Epithelial cell of esophagus (primary cell): Measurements from ENCODE around the gene TFE3.

Experiments used
- DNase-seq: peaks from one replicate; pipeline ENCODE4 v3.0.0; 2010; ENCODE audit warnings: low read depth
- H3K4me3 ChIP-seq: 2 replicates; pipeline ENCODE4 v1.5.1; 2011; ENCODE audit warnings: mild to moderate bottlenecking, low read length, control low read depth
- CTCF ChIP-seq: IDR thresholded peaks from 2 replicates; pipeline ENCODE4 v1.5.1; 2011; ENCODE audit warnings: low read depth, mild to moderate bottlenecking, low read length, control low read depth, inconsistent platforms; ENCODE audit not compliant: insufficient read depth; ENCODE audit errors: missing control alignments

The TFE3 gene

GRCh38 chrX:49060914-49061313, 17.8 kb upstream of the TFE3 start:
- no peak for DNase-seq
- TF ChIP-seq CTCF, result no peak
- no peak overlapping the region for H3K4me3 ChIP-seq

GRCh38 chrX:49059681-49060085, 16.5 kb upstream of the TFE3 start:
- DNase-seq, result peak; percentile 44
- TF ChIP-seq CTCF, result no peak
- peak overlapping the region; percentile 69 for H3K4me3 ChIP-seq

- H3K4me3 ChIP-seq, result peak overlapping the region; percentile 69
- TF ChIP-seq CTCF, result no peak
- DNase-seq, result no peak
These were observed 16.0 kb upstream of the TFE3 start for GRCh38 chrX:49059201-49059600.

GRCh38 chrX:49058794-49059193, 15.6 kb upstream of the TFE3 start, which contains the start of gene CCDC120:
CCDC120 (plus strand) TSS chrX:49058999; CDS start chrX:49062042, 3,043 bp downstream.
- no peak for TF ChIP-seq CTCF
- H3K4me3 ChIP-seq, result peak within 1 kb of the TSS; percentile 69
- DNase-seq, result peak; percentile 60

GRCh38 chrX:49054073-49054762, 11.1 kb upstream of the TFE3 start:
- DNase-seq, result no peak
- no peak for TF ChIP-seq CTCF
- H3K4me3 ChIP-seq, result peak overlapping the region; percentile 34

- no peak for DNase-seq
- TF ChIP-seq CTCF, result no peak
- peak overlapping the region; percentile 34 for H3K4me3 ChIP-seq
These were observed 10.3 kb upstream of the TFE3 start for GRCh38 chrX:49053223-49054072.
